HG02840 (cell line): ENCODE data around the gene ABCG8.

Experiments used
- ATAC-seq: cut with Tn5 transposase; IDR thresholded peaks from one replicate; pipeline ENCODE4 v1.9.1; 2021; ENCODE audit warnings: mild to moderate bottlenecking, moderate library complexity, moderate number of reproducible peaks; ENCODE audit not compliant: unreplicated experiment, low FRiP score

ABCG8 gene

GRCh38 chr2:43824951-43825493 is 13.7 kb upstream of the ABCG8 start:
- ATAC-seq: no peak

GRCh38 chr2:43825841-43826240 is 12.9 kb upstream of the ABCG8 start:
- no peak for ATAC-seq

GRCh38 chr2:43826305-43827250 is 12.2 kb upstream of the ABCG8 start:
- ATAC-seq: no peak

DNA sequence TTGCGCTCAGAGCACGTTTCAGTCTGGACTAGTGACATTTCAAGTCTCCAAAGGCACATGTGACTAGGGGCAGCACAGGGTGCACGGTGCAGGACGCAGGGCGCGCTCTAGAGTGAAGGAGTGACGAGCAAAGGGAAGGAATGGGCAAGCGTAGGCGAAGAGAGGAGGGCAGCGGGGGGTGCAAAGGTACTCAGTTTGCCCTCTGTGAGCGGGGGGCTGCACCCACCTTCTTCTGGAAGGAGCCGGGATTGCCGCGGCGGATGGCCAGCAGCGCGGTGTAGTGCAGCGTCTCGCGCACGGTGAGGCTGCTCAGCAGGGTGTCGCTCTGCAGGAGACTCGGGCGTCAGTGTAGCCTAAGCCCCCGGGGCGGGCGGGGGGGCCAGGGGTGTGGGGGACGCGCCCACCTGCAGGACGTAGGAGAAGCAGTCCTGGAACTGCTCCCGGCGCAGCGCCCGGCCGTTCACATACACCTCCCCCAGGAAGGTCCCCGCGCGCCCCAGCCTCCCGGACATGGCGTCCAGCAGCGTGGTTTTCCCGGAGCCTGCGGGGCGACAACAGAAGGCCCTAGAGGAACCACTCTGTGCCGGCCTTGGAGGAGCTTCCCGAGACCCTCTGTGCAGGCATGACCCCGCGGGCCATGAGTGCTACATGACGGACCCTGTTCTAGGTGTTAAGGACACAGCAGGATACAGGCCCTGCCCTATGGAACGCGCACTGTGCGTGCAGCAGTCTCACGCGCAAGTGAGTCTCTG is 7.1 kb upstream of the ABCG8 start:
- ATAC-seq: no peak

DNA sequence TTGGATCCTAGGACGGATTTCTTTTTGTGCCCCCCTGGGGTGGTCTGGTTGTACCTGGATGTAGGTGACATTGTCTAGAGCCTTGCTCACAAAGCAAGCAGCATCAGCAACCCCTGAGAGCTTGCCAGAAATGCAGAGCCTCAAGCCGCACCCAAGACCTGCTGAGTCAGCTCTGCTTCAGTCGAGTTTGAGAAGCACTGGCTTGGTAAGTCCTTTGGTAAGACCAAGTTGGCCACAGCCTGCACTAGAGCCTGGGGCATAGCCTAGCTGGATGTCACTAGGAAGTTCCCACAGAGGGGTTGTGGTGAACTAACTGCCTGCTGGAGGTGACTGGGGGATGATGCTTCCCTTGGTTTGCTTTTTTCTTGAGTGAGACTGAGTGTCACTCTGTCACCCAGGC is 6.3 kb upstream of the ABCG8 start:
- no peak for ATAC-seq

DNA sequence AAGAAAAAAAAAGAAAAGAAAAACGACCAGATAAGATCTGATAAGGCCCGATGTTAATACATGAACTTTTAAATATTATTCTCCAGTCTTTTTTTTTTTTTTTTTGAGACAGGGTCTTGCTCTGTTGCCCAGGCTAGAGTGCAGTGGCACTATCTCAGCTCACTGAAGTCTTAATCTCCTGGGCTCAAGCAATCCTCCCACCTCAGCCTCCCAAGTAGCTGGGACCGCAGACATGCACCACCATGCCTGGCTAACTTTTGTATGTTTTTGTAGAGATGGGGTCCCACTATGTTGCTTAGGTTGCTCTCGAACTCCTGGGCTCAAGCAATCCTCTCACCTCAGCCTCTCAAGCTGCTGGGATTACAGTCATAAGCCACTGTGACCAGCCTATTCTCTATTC is 1.7 kb upstream of the ABCG8 start:
- no peak for ATAC-seq

GRCh38 chr2:43837831-43838559 is 776 bp upstream of the ABCG8 start:
- ATAC-seq: no peak

GRCh38 chr2:43839776-43840564 is 1.2 kb downstream of the ABCG8 start:
- no peak for ATAC-seq

DNA sequence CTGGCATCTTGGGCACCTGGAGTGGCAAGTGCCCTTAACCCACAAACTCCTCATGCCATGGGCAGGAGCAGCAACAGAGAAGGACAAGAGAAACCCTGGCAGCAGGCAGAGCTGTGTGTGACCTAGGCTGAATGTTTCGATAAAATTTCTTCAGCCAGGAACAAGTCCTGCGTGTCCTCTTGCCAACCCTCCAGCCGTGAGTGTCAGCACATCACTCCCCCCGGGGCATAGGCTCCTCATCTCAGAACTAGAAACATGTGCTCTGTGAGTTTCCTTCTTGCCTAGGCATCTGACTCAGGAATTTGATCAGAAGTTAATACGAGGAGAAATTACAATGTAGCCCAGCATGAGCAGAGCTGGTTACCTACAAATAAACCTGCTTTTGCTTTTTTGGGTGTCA is 2.2 kb downstream of the ABCG8 start:
- ATAC-seq: no peak

DNA sequence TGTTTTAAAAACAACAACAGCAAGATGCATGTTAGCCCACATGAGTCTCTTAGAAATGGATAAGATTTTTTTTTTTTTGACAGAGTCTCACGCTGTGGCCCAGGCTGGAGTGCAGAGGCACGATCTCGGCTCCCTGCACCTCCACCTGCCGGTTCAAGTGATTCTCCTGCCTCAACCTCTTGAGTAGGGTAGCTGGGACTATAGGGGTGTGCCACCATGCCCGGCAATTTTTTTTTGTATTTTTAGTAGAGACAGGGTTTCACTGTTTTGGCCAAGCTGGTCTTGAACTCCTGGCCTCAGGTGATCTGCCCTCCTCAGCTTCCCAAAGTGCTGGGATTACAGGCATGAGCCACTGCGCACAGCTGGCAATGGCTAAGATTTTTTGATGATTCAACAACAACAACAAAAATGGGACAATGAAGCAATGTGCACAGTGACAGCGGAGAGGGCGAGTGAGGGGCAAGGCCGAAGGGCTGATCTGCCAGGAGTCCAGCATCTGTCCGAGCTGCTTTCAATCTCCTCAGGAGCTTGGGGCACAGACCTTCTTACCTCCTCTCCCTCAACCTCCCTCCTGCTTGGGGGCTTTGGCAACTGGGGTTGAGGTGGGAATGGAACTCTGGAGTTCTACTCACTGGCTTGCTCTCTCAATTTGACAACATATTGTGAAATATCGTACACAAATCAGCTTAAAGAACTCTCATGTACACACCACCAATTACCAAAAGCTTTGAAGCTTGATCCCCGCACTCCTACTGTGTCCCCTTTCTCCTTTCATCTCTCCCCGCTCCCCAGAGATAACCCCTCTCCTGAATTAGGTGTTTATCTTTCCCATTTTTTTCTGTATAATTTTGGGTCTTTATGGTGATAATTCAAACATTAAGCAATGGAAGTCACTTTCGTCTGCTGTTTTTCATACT is 3.4 kb downstream of the ABCG8 start:
- ATAC-seq: no peak

- ATAC-seq: no peak
Measured at GRCh38 chr2:43842866-43843226, 4.1 kb downstream of the ABCG8 start.

DNA sequence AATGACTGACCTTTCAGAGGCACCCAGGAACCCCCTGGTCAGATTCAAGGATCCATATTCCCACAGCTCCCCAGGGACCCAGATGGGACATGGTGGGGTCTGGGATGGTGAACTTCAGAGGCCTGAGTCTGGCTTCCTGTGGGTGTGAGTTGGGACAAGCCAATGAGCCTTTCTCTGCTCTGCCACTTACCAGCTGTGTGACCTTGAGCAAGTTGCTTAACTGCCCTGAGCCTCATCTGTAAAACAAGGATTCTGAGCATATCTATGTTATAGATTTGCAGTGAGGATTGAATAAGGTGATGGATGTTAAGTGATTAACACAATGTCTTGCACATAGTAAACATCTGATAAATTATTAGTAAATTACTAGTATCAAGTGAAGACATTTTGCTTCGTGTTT is 6.4 kb downstream of the ABCG8 start:
- ATAC-seq: no peak

DNA sequence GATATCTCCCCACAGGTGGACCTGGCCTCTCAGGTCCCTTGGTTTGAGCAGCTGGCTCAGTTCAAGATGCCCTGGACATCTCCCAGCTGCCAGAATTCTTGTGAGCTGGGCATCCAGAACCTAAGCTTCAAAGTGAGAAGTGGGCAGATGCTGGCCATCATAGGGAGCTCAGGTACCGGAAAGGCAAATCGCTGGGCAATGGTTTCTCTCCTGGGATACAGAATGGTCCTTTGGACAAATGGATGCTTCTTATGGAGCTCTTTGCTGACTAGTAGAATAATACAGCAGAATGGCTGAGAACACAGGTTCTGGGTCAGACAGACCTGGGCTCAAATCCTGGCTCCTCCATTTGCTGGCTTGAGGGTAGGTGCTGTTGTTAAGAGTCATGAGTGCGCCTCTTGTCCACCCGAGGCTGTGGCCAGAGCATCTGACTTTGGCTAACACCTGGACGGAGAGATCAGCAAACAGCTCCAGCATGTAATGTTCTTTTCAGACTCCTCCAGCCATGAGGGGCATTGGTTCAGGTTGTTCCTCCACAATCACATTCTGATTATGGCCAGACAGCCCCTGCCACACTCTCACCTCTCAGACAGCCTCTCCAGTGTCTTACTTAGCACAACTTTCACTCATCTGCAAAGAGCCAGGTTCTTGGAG is 7.5 kb downstream of the ABCG8 start:
- no peak for ATAC-seq

DNA sequence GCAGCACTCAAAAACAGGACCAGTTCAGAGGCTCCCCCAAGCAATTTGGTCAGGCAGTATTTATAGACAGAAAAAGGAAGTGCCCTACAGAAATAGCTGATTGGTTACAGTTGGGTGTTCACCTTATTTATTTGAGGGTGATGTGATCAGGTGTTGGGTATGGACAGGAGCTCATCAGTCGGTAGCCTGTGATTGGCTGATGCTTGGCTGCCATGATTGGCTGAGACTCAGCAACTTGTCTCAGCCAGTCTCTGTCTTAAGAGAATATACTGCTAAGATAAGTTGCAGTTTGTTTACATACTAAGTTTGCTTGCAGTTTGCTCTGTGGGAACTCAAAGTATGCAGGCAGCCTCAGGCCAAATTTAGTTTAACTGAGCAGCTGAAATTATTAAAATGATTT is 9.4 kb downstream of the ABCG8 start:
- ATAC-seq: no peak

DNA sequence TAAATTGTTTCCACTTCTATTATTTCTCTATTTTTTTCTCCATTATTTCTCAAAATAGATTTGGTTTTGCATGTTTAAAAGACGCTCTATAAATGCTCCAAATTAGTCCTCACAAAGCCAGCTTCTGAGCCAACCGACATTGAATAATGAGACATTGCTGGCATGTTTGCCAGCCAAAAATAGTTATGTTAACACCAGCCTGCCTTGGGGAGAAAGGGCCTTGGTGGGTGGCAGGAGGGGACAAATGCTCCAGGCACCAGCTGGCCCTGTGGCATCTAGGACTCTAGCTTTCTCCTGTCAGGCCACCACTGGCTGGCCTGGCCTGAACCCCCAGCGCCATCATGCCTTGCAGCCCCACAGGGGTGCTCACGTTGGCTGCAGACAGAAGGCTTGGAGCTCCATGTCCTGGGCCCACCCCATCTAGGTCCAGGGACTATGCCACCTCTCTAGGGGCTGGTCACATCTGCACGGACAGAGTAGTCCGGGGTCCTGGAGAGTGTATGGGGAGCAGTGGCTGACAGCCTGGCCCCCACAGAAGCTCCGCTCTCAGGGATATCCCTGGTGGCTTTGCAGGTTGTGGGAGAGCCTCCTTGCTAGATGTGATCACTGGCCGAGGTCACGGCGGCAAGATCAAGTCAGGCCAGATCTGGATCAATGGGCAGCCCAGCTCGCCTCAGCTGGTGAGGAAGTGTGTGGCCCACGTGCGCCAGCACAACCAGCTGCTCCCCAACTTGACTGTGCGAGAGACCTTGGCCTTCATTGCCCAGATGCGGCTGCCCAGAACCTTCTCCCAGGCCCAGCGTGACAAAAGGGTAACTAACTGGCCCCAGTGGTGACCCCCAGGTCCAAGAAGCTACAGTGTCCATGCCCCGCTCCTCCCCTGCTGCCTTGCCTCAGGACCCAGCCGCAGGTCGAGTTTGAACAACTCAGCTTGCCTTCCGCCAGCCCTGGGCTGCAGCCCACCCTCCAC is 12.5 kb downstream of the ABCG8 start:
- ATAC-seq: no peak

- no peak for ATAC-seq
Measured at GRCh38 chr2:43852196-43852730, 13.5 kb downstream of the ABCG8 start.
